ENCODE results near the gene PLXNA2.

Gene PLXNA2

DNA sequence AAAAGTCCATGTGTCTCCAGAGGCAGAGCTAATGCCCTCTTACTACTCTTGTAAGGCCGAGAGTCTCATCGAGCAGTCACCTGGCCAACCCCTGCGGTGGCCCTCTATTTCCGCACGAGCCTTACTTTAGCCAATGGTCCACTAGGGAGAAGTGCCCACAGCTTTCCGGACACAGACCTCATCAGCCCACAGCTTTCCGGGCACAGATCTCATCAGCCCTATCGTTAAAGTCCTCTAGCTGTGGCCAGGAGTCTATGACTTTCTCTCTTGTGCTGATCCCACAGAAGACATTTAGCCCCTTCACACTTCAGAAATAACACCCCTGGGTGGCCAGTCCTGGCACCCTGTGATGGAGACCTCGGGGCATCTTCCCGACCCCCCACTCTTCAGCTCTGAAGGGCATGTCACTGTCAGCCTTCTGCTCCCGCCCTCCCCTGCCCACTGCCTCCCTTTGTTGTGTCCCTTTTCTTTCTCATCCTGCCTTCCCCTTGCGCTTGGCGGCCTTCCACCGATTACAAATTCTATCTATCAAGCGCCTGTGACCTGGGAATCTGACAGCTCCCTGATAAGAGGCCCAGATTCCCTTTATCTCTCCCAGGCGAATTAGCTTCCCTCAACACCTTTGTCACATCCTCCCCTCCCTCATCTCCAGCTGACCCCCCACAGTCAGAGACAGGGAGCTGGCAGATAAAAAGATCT, 161.0 kb downstream of the PLXNA2 start:
- no peak for DNase-seq

GRCh38 chr1:208081972-208082371, 162.2 kb downstream of the PLXNA2 start:
- DNase-seq: no peak

DNA sequence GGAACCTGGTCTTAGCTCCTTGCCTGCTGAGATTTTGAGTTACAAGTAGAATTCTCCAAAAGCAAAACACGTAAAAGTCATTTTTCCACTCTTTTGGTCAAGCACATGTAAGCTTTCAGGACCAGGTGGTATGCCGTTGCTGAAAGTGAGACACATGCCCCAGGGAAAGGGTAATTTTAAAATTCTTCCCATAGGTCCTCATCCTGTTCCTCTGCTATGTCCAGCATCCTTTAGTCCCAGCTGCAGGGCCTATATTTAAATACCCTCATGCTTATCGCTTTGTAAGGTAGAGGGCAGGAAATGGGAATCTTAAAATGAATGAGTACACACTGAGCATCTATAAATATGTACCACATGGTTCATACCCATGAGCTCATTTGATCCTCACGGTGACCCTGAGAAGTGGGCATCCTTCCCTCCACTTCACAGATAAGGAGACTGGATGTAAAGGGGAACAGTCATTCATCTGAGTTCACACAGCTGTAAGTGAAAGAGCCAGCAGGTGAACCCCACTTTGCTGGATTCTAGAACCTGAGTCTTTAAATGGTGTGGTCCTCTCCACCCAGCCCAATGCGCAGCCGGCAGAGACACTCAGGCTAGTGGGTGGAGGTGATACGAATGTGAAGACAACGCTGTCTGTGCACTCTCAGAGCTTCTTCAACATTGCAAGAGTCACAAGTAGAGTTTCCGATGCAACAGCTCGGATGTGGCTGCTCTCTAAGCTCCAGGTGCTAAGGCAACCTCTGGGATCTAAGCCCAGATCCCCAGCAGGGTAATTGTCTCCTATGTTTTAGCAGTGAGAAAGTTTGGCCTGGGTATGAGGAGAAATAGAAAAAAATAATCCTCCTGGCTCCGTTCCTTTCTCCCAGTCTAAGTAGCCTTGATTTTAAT, 163.5 kb downstream of the PLXNA2 start:
- DNase-seq: no peak

DNA sequence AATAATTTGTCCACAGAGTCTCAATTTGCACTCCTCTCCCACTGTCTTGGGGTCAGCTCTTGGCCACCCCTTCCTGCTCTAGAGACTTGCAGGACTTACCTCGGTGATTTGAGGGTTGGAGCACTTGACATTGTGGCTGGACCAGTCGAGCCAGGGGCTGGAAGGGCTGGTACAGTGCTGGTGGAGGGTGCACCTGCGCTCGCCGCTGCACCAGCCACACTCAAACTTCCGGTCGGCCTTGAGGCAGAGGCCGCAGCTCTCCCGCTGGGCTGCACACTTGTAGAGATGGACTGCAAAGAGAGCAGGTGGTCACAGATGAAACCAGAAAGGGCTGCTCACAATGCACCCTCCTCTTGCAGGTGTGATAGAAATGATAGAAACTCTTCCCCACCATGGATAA, 165.0 kb downstream of the PLXNA2 start:
- no peak for DNase-seq

DNA sequence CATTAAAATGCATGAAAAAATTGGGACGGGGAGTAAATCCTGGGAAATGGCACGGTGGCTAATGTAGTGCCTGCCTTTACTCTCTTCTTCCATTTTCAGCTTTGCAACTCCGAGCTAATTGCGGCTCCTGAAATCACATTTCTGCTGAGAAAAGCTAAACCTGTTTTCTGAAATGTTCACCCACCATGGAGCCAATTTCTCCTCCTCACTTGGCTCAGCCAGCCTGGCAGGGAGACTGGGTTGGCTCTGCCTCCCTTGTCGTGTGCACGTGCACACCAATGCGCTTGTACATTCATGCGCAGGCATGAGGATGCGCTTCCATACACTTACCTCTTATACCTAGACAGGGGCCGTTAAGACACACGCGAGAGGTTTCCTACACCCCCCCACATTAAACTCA, 165.4 kb downstream of the PLXNA2 start:
- no peak for DNase-seq

GRCh38 chr1:208077232-208078075, 166.7 kb downstream of the PLXNA2 start:
- no peak for DNase-seq

DNA sequence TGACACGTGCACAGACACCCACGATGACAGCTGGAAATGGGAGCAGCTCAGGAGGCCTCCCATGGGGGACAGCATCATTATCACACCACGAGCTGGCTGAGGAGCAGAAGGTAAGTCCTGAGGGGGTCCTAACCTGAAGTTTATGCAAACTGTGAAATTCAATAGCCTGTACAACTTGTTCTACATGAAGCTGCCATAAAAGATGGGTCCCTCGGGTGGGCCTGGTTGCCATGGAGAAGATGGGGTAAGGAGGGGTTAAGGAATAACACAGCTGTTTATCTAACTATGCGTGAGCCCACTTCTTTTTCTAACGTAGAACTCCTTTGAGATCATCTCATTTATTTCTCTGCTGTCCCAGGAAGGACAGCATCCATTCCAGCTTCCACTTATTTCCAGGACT, 169.8 kb downstream of the PLXNA2 start:
- no peak for DNase-seq

DNA sequence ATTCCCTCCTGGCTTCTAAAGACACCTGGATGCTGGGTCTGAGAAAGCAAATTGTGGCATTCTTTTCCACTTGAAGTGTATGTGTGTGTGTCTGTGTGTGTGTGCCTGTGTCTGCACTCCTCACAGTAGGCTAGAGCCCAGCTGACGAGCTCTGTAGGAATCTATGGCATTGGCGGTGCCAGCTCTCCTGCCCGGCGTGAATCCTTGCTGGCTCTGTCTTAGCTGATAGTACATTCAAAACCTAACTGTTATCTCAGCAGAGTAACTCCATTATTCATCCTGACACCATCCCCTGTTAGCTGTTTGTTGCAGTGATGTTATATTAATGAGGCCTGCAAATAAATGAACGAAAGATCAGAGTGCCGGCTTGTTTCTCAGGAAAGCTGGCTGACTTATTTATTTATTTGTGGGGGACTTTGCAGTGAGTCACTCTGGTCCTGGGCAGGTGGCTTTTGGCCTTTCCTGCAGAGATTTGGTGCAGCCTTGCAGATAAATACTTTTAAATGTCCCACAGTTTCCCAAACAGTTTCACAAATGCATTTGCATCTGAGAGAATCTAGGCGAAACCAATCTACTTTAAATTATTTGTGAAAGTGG, 172.7 kb downstream of the PLXNA2 start:
- DNase-seq: no peak

DNA sequence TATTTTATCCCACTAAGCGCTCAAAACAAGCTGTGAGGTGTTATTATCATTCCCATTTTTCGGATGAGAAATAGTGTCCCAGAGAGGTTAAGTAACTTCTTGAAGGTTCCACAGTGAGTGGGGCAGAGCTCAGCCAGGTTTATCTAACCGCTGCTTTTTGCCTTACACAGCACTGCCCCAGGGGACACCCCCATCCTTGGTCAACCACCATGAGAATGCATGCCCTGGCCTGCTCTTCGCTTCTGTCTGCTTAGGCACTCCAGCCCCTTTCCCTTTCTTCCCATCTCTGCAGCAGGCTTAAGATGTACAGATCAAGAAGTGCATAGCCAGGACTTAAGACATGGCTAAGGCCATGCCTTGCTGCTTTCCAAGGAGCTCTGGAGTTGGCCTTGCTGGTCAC, 174.3 kb downstream of the PLXNA2 start:
- no peak for DNase-seq

GRCh38 chr1:208069317-208069716, 174.9 kb downstream of the PLXNA2 start:
- no peak for DNase-seq

DNA sequence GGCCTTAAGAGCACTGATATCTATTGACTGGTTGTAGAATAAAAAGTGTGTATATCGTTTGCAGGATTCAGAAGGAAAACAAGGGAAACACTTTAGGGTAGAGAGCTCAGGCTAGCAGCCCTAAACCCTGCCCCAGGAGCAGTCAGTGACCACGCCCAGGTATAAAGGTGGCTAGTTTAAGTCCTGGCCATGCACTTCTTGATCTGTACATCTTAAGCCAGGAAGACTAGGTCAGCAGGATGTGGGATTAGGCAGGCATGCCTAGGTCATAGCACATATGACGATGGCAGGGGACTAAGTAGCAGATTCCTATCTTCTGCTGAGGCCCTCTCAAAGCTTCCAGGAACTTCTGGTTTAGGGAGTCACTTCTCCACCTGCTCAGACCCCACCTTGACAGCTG, 175.3 kb downstream of the PLXNA2 start:
- DNase-seq: no peak

GRCh38 chr1:208068407-208068806, 175.8 kb downstream of the PLXNA2 start:
- DNase-seq: no peak

DNA sequence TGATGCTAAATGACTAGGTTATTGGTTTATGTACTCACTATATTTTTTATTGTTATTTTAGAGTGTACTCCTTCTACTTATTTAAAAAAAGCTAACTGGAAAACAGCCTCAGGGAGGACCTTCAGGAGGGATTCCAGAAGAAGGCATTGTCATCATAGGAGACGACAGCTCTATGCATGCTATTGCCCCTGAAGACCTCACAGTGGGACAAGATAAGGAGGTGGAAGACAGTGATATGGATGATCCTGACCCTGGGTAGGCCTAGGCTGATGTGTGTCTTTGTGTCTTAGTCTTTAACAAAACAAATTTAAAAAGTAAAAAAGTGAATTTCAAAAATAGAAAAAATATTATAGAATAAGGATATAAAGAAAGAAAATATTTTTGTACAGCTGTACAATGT, 177.6 kb downstream of the PLXNA2 start:
- no peak for DNase-seq

GRCh38 chr1:208065862-208066261, 178.3 kb downstream of the PLXNA2 start:
- no peak for DNase-seq

DNA sequence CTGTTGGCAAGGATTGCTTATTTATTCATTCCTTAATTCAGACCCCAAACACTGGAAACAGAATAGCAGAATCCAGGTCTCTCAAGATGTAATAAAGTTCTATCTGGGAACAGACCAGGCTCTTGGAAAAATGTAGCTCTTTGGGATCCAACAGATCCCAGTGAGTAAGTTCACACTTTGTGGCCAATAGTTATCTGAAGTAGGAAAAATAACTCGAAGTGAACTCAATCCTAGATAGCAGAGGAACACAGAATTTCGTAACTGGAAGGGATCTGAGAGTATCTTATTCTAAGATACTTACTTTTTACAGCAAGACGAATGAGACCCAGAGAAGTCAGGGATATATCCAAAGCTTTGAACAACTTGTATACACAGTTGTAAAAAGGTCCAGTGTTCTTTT, 182.6 kb downstream of the PLXNA2 start:
- no peak for DNase-seq

- DNase-seq: no peak
Measured at GRCh38 chr1:208061118-208061517, 183.1 kb downstream of the PLXNA2 start.

DNA sequence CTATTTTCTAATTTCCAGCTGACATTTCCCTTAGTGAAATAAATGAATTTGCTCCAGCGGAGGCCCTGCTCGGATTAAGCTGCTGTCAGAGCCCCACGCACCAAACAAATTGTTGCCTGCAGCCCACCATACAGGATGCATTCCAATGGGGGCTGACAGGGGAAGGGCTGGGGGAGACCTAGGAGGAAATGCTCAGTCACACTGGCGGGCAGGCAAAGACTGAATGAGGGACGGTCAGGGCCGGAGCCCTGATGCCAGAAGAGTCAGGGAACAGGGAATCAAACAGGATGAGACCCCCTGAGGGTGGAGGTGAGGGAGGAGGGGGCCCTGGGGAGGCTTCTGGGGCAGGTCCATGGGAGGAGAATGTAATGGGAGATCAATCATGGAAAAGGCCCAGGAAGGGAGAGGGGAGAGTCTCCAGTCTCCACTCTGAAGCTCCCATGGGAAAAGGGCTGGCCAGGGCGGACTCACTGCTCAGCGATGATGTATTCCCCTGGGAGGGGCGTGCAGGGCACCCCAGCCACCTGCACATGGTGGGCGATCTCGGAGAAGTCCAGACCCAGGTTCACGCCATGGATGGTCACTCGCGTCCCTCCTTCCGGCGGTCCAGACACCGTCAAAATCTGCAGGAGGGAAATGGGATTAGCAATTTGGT, 183.8 kb downstream of the PLXNA2 start:
- no peak for DNase-seq

GRCh38 chr1:208059409-208060001, 184.7 kb downstream of the PLXNA2 start:
- DNase-seq: no peak

DNA sequence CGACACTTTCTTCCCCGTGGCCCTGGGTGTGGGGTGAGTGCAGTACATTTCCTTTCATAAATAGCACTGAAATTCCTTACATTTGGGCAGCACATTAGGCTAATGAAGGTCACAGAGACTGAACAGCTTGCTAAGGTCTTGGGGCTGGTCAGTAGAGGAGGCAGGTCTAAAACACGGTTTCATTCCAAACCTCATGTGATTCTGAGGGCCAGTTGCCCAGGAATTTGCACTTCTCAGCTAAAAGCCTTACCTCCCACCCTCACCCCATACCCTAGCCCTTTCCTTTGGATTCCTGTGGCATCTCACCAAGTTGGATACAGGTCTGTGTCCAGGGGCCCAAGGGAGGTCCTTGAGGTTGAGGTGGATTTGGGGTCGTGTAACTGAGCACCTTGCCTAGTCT, 185.4 kb downstream of the PLXNA2 start:
- DNase-seq: no peak

GRCh38 chr1:208058267-208058666, 185.9 kb downstream of the PLXNA2 start:
- DNase-seq: no peak

DNA sequence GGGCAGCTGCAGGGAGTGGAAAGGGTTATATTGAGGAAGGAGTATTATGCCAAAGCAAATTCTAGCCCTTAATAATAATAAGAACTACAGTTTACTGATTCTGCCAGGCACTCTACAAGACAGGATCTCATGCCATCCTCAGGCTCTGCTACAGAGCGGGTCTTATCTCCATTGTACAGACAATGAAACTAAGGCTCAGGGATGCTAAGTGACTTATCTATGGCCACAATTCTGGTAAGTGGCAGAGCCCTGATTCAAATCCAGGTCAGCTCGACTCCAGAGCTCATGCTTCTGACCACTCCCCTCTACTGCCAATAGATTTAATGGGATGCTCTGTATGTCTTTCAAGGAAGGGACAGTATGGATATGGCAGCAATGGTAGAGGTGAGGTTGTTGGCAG, 187.1 kb downstream of the PLXNA2 start:
- no peak for DNase-seq

GRCh38 chr1:208055535-208055934, 188.6 kb downstream of the PLXNA2 start:
- DNase-seq: no peak

All from stimulated activated CD4-positive, alpha-beta T cell treated with anti-CD3 and anti-CD28 coated beads, Interleukin-2, amount 100 ng/mL, for 24 hours (primary cell).